Eye (tissue), 1 donor: ENCODE measurements around the gene EIF2B1.

Experiments
- DNase-seq: peaks from one replicate; pipeline ENCODE4 v3.0.0-alpha.2; 2015

The EIF2B1 gene

DNA sequence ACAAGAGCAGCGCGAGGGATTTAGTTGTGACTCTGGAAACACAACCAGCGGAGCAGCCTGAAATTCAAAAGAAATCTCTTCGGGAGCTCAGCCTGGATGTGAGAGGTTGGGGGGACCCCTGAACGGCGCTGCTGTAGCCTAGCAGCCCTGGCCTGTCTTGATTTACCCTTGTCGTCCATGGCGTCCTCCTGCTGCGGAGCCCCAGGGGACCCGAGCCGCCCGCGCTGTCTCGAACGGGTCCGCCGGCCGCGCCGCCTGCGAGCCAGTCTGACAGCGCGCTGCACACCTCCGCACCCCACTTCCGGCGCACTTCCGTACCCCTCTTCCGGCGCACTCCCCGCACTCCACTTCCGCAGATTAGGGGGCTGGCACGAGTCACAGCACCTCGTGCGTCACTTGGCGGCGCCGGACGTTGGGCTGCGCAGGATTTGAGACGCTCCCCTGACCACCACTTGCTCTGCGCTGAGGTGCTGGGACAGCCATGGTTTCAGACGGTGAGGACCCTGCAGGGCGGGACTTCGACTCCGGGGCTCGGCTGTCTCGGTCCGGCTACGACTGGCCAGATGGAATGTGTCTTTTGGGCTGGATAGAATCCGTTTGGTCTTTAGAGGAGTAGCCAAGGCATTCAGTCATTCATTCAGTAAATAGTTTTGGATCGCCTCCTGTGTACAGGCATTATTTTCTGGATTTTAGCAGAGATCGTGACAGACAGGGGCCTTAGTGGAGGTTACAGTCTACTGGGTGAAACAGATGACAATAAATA is at the start of gene EIF2B1, which contains the start of gene GTF2H3:
TSS of gene EIF2B1 (minus strand) at position 308 of the 763 bp plus-strand sequence. CDS start at position 179, 129 bp downstream.
TSS of gene GTF2H3 (plus strand) at position 451 of the 763 bp plus-strand sequence. CDS start at position 482, 31 bp downstream.
- DNase-seq: peak; percentile 99

DNA sequence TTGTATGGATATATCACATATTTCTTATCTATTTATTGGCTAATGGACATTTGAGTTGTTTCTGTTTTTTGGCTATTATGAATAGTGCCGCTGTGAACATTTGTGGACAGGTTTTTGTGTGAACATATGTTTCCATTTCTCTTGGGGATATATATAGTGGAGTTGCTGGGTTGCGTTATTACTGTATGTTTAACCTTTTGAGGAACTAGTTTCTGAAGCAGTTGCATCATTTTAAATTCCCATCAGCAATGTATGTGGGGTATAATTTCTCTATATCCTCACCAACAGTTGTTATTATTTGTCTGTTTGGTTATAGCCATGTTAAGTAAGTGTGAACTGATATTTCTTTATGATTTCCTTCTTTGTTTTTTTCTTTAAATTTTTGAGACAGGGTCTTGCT is 48.1 kb upstream of the EIF2B1 start:
- no peak for DNase-seq

DNA sequence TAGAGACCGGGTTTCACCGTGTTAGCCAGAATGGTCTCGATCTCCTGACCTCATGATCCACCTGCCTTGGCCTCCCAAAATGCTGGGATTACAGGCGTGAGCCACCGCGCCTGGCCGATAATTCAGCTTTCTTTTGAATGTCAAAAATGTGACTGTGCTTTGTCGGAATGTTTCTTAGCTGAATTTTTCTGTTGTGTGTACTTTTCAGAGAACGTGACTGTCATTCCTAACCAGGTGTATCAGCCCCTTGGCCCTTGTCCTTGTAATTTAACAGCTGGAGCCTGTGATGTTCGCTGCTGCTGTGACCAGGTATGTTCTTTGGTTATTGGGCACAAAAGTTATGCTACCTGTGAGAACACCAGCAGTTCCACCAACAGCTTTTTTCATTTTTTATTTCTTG is 45.5 kb upstream of the EIF2B1 start:
- no peak for DNase-seq

DNA sequence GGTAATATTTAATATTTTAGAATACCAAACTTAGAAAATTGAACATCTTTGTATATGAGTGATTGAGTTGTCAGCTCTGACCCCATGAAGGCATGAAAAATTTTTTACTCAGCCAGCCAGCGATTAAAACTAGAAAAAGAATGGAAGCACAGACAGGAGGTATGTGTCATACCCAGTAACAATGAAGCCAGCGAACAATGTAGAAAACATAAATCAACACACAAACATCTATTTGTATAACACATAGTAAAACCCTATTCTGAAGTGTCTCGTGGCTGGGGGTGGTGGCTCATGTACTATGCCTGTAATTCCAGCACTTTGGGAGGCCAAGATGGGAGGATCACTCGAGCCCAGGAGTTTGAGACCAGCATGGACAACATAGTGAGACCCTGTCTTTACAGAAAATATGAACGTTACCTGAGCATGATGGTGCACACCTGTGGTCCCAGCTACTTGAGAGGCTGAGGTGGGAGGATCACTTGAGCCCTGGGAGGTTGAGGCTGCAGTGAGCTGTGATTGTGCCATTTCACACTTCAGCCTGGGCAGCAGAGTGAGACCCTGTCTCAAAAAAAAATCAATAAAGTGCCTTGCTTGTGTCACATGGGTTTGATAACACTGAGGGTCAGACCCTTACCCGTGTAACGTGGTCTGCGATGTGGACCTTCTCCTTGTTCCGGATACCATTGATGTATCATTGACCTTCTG is 43.3 kb upstream of the EIF2B1 start:
- no peak for DNase-seq

DNA sequence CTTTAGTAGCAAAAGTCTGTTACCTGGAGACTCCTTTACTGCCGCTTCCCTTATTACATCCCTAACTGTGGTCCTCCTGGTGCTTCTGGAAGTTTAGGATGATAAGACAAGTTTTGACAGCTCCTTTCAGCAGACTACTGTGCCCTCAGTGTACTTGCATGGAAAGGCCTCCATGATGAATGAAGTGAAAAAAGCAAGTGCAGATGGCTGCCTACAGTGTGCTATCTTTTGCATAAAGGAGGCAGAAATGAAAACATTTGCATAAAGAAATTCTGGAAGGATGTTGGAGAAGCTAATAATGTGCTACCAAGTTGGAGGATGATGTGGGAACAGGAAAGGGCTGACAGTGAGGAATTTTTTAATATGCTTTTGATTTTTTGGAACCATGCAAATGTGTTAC is 42.0 kb upstream of the EIF2B1 start:
- no peak for DNase-seq

DNA sequence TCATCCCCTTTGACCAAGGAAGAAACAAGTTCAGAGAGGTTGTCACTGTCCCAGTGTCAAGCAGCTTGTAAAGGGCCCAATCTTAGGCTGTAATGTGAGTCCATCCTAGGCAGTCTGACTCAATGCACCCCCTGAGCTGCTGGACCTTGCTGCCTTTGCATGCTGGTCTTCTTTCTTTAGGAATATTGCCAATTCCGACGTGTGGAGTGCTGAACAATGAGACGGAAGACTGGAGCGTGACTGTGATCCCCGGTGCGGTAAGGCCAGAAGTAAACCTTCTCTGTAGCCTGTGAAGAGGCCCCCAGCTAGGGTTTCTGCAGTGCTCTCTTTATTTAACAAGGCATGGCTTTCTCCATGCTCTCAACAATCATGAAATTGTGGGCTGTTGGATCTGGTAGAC is 38.4 kb upstream of the EIF2B1 start:
- no peak for DNase-seq

DNA sequence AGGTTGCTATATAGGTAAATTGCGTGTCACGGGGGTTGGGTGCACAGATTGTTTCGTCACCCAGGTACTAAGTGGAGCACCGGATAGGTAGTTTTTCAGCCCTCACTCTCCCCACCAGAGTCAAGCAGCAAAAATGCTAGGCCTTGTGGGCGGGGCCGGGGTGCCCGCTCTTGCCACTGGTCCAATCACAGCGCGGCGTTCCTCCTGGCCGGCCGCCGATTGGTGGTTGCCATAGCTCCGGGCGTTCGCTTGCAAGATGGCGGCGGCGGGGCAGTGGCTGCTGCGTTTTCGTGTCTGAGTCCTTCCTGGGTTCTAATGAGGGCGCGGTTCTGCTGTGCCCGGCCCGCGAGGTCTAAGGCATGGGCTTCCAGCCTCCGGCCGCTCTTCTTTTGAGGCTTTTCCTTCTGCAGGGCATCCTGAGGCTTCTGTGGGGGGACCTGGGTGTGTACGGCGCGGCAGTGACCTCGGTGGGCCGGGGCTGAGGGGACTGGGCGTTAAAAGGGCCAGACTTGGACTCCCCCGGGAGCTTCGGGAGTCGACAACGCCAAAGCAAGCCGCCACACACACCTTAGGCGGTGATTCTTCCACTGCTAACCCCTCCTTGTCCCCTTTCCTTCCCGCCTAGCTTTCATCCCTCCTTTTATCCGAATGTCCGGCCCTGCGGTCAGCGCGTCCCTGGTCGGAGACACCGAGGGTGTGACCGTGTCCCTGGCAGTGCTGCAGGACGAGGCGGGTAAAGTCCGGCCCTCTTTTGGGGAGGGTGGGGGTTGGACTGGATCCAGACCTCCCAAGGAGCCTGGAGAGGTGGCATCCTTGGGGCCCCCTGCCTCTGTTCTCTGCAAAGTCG is 37.6 kb upstream of the EIF2B1 start, which contains the start of gene TCTN2:
TSS of gene TCTN2 (plus strand) at position 232 of the 847 bp plus-strand sequence. CDS start at position 360, 128 bp downstream.
- peak; percentile 95 for DNase-seq

DNA sequence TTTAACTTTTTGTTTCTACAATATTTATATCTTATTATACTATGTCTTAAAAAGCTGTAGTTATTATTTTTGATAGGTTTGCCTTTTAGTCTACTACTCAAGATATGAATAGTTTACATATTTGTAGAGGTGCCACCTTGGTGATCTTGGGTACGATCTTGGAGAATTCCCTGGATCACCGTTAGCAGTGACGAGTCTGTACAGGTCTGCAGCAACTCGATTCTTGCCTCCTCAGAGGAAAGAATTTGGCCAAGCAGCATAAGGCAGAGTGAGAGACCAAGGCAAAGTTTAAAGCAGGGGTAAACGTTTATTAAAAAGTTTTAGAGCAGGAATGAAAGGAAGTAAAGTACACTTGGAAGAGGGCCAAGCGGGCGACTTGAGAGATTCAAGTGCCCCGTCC is 34.3 kb upstream of the EIF2B1 start:
- no peak for DNase-seq

DNA sequence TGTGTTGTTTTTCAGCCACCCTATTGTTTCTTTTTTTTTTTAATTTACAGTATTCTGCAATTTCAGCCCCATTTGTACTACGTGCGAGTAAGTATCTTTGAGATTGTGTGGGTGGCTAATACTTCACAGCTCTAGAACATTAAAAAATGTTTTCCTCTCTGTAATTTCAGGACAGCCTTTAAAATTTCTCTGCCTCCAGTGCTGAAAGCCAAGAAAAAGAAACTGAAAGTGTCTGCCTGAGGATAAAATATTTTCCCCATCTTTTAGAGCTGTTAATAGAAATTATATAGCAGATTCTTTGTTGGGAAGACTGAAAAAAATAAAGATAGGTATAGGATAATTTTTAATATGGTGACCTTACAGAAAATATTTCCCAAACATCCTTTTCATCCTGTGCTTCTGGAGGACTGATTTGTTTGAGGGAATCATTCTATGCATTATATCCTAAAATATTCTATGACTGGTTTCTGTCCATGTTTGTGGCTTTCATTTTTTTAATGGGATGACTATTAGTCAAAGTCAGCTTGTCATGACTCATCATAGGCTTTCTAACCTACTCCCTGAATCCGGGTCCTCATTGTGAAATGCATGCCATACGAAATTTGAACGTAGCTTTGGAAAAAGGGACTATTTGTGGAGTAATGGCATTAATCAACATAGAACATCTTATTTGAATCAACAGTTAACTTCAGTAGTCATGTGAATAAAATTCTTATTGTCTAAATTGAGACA is 26.7 kb upstream of the EIF2B1 start:
- DNase-seq: no peak

DNA sequence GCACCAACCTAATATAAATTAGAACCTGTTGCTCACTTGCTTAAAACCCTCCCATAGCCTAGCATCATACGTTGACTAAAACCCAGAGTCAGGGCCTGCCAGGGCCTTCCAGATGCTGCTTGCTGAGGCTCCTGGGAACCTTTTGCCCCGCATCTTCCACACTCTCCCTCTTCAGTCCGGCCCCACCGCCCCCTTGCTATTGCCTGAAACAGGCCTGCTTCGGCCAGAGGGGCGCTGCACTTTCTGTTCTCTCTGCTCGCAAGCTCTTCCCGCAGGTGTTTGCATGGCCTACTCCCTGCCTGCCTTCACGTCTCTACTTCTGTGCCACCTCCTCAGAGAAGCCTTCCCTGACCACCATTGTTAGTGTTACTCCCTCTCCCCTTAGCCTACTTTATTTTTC is 23.7 kb upstream of the EIF2B1 start:
- no peak for DNase-seq

DNA sequence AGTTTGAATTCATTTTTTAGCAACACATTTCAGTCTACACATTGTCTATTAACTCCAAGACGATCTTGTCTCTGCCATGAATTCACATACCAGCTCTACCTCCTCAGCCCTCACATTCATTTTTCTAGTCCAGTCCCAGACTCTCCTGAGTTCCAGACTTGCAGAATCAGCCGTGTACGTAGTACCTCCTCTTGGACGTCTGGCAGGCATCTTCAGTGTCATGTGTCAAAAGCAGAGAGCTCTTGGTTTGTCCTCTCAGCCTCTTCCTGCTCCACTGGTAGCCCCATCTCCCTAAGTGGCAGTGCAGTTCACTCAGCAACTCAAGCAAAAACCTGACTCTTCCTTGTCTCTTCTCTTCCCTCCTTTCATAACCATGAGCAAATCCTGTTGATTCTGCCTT is 22.9 kb upstream of the EIF2B1 start:
- DNase-seq: no peak

DNA sequence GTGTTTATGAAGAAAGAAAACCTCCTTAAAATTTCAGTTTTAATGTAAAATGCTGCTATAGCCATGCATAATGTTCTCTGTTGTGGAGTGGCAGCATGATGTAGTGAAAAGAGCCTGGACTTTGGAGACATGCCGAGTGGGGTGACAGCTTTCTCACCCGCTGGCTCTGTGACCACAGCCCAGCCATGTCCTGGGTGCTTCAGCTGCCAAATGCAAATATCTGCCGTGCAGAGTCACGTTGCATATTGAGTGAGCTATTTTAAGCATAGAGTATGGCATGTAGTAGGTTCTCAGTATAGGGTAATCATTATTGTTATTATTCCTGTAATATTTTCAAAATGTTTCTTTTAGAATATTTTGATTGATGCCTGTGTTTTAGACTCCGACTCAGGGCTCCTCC is 21.9 kb upstream of the EIF2B1 start:
- no peak for DNase-seq

DNA sequence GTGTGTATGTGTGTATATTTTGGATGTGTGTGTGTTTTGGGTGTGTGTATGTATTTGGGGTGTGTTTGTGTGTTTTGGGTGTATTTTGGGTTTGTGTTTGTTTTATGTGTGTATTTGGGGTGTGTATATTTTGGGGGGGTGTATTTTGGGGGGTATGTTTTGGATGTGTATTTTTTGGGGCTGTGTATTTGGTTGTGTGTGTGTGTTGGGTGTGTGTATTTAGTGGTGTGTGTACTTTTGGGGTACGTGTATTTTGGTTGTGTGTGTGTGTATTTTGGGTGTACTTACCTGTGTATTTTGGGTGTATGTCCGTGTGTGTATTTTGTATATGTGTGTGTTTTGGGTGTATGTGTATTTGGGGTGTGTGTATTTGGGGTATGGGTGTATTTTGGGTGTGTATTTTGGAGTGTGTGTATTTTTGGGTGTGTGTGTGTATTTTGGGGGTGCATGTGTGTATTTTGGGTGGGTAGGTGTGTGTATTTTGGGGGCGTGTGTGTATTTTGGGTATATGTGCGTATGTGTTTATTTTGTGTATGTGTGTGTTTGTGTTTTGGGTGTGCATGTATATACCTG is 20.7 kb upstream of the EIF2B1 start:
- no peak for DNase-seq

DNA sequence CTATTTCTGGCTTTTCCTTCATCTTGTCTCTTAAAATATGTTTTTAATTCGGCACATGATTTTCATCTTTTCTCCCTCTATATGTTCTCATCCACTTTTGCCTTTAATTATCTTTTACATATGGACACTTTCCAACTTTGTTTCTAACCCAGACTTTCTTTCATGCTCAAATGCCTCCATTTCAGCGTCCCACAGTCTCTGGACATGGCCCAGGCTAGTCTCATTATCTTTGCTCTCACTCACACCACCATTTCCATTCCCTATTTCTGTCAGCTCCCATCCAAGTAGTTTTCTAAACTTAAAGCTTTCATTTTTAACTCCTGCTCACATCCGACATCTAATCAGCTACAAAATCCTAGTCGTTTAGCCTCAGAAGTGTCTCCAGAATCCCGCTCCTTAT is 14.9 kb upstream of the EIF2B1 start:
- no peak for DNase-seq

DNA sequence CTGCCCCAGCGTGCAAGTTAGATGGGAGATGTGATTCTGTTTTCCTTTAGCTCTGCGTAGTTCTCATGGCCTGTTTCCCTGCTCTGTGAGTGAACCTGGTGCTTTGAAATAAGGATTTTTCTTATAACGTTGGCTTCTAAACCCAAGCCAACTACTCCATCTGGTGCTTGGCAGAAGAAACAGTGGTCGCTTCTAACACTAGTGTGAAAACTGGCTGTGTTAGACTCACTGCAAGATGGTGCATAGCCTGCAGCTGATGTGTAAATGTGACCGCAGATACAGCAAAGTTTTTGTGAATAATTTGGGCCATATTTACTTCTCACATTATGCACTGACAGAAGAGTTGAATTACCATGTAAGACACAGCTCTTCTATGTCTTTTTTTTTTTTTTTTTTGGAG is 12.4 kb upstream of the EIF2B1 start:
- no peak for DNase-seq

DNA sequence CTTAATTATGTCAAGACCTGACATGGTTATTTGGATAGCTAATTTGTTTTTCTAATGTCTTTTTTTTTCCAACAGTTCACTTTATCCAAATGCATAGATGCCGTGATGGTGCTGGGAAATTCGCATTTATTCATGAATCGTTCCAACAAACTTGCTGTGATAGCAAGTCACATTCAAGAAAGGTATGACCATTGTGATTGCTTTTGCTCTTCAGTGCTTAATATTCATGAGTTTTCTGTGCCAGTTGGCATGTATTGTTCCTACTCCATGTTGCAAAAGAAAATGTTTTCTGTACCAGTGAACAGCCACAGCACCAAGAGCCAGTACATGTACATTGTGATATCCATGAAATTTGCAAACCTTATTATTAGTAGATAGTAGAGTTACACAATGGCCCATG is 11.9 kb upstream of the EIF2B1 start:
- DNase-seq: no peak

DNA sequence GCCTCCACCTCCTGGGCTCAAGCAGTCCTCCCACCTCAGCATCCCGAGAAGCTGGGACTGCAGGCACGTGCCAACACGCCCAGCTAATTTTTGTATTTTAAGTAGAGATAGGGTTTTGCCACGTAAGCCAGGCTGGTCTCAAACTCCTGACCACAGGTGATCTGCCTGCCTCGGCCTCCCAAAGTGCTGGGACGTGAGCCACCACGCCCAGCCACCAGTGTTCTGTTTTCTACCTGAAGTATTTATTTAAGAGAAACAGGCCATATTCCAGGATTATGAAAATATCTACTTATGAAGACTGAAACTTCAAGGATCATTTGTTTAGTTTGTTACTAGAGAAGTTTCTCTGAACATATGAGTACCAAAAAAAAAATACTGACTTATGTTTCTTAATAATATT is 10.4 kb upstream of the EIF2B1 start:
- no peak for DNase-seq

DNA sequence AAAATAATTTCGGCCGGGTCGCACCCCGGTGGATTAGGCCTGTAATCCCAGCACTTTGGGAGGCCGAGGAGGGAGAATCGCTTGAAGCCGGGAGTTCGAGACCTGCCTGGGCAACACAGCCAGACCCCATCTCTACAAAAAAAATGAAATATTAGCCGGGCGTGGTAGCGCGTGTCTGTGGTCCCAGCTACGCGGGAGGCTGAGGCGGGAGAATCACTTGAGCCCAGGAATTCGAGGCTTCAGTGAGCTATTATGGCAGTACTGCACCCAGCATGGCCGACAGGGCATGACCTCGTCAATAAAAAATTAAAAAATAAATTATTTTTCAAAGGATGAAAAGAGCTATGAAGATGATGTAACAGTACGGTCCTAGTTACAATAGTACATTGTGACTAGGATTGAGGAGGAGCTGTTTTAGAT is 666 bp upstream of the EIF2B1 start:
- no peak for DNase-seq

DNA sequence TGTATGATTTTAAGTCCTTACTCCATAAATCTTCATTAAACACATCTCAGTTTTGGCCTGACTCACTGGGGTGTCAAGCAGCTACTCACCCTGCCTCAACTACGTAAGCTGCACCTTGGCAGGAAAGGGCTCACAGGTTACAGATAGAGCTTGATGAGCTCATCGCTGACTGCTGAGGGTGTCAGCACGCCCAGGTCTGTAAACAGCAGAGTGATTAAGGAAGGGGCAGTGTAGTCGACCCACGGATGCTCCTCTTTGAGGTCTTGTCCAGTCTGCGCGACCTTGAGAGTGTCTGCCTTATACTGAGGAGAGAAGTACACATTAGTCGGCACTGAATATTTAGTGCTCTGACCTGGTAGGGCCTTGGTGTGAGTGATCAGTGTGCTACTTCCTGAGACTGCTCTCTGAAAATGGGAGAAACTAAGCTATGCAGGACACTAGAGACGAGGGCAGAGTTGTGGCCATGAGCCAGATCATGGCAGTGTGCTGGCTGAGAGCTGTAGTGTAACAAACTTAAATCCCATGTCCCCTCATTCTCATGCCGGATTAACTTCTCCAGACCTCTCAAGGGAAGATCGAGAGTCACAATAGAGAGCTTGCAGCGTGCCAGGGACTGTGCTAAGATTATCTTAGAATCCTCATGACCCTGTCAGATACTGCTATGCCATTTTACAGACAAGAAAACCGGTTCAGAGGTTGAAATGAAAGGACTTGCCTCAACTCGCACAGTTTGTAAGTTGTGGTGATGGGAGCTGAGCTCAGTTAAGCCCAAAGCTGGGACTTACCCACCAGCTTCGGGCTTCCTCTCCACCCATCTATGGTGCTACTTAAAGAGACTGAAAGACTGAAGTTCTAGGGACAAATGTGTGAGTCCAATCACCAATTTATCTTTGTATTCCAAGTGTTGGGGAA is 11.6 kb downstream of the EIF2B1 start:
- DNase-seq: no peak

DNA sequence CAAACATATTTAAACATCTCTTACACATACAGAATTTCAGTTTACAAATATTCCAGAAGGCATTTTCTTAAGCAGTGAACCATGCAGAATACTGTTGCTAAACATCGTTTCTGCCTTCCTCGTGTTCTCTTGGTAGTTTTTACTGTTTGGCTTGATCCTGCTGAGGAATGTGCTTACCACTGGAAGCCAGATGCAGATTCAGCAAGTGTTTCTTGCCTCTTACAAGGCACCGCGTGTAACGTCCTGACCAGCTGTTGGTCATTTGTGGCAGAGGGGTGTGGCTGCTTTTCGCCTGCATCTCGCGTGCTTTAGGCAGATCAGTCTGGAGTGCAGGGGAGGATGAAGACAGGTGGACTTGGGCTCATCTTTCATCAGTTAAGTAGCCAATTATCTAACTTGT is 12.4 kb downstream of the EIF2B1 start:
- no peak for DNase-seq

DNA sequence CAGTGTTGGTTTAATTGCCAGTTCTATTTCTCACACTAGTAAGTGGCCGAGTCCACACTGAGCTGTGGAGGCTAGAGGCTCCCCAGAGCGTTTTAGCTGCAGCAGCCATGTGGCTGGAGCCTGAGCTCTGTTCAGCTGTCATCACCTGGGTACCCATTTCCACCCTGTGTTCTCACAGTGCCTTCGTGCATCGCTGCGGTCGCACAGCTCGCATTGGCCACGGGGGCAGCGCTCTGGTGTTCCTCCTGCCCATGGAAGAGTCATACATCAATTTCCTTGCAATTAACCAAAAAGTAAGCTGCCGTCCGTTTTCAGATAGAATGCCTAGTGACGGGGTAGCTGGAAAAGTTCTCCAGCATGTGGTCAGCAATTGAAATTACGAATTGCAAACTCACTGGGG is 15.9 kb downstream of the EIF2B1 start:
- no peak for DNase-seq
